ENCODE data around the gene SUSD3.

- no peak for TF ChIP-seq CTCF (IDR thresholded peaks at IDR 0.05; ENCODE audit: low read depth, low read length)
- TF ChIP-seq POLR2A (IDR thresholded peaks at IDR 0.05; ENCODE audit: extremely low read depth, insufficient read length) = no peak
- no peak for TF ChIP-seq MAX (IDR thresholded peaks at IDR 0.05; ENCODE audit: low read depth, low read length)
Measured at GRCh38 chr9:93059011-93059714, 662 bp downstream of the SUSD3 start.

All from NB4 (cell line).